Panc1 (cell line): Measurements from ENCODE around the gene PLXNB1. TPM values are rescaled to one million over a fixed set of nuclear protein-coding genes. Genes with fewer than 3 reads are reported as not detected.

Experiments
- ATAC-seq: fragments of 200-7000 bp; cut with Tn5 transposase; 2 replicates; pipeline ENCODE4 v1.9.1; 2020; ENCODE audit warnings: mild to moderate bottlenecking, moderate library complexity
- BruUV-seq: library from RNA; stranded (reverse); fragments of 400-500 nt; replicated peaks from 2 replicates; lab custom pipeline; 2021; lab: Mats Ljungman, UMichigan
- CTCF ChIA-PET: fragments of 300-600 bp; sonication (Branson Sonifier 250); formaldehyde crosslinking; loops from one replicate; lab custom pipeline; 2022; ENCODE audit warnings: antibody characterized with exemption; lab: Charles Lee
- POLR2A ChIA-PET: fragments of 300-600 bp; sonication (Branson Sonifier 250); formaldehyde crosslinking; loops from one replicate; lab custom pipeline; 2022; ENCODE audit warnings: antibody characterized with exemption; lab: Charles Lee
- DNase-seq: peaks from one replicate; pipeline ENCODE4 v3.0.0-alpha.2; 2010; ENCODE audit warnings: low read depth, low spot score
- H3K27ac ChIP-seq: 2 replicates; pipeline ENCODE4 v1.5.1; 2011; ENCODE audit warnings: mild to moderate bottlenecking, low read length, inconsistent platforms
- H3K27me3 ChIP-seq: fragments of 200-500 bp; sonication (Bioruptor generic); 2 replicates; pipeline ENCODE4 v1.6.0; 2014; ENCODE audit warnings: low read length, inconsistent platforms; ENCODE audit not compliant: control insufficient read depth, insufficient read depth
- H3K36me3 ChIP-seq: fragments of 200-500 bp; sonication (Bioruptor generic); 2 replicates; pipeline ENCODE4 v1.5.1; 2014; ENCODE audit warnings: inconsistent platforms, mild to moderate bottlenecking, low read length, moderate library complexity; ENCODE audit not compliant: control insufficient read depth, insufficient read depth
- H3K4me1 ChIP-seq: 2 replicates; pipeline ENCODE4 v1.5.1; 2011; ENCODE audit warnings: inconsistent platforms, mild to moderate bottlenecking, low read length, moderate library complexity; ENCODE audit not compliant: control insufficient read depth, insufficient read depth
- H3K4me3 ChIP-seq, 2 experiments: 2 replicates each; pipeline ENCODE4 v1.5.1; 2011 to 2012; ENCODE audit warnings: low read depth in 2 of 2, low read length in 2 of 2, mild to moderate bottlenecking in 2 of 2, inconsistent platforms in 1 of 2, moderate library complexity in 1 of 2
- H3K9me3 ChIP-seq: fragments of 200-500 bp; sonication (Bioruptor generic); 2 replicates; pipeline ENCODE4 v1.5.1; 2014; ENCODE audit warnings: low read depth, mild to moderate bottlenecking, inconsistent platforms, low read length, moderate library complexity; ENCODE audit not compliant: control insufficient read depth, insufficient read depth
- CTCF ChIP-seq: fragments of 450-650 bp; IDR thresholded peaks from 2 replicates; pipeline ENCODE4 v1.5.1; 2017; ENCODE audit warnings: mild to moderate bottlenecking
- POLR2AphosphoS5 ChIP-seq: IDR thresholded peaks from 2 replicates; pipeline ENCODE4 v1.6.1; 2012; ENCODE audit warnings: mild to moderate bottlenecking, low read depth, low read length, moderate library complexity
- SIN3A ChIP-seq: IDR thresholded peaks from 2 replicates; pipeline ENCODE4 v1.6.1; 2012; ENCODE audit warnings: low read depth, mild to moderate bottlenecking, low read length, moderate library complexity, borderline replicate concordance; ENCODE audit not compliant: insufficient read depth
- TCF7L2 ChIP-seq: IDR thresholded peaks from 2 replicates; pipeline ENCODE4 v1.6.1; 2011; ENCODE audit warnings: mild to moderate bottlenecking, low read depth, low read length, inconsistent platforms
- in situ Hi-C: cut with HindIII; loops from 2 replicates; pipeline ENCODE4 v1.10.0; 2016; ENCODE audit warnings: low sequenced_read_pairs, low pct_unique_long_range_greater_than_20kb
- intact Hi-C: fragments of 100-400 bp; cut with micrococcal nuclease; formaldehyde crosslinking; loops from one replicate; pipeline ENCODE4 v1.10.0; 2022; ENCODE audit not compliant: unreplicated experiment
- total RNA-seq: library from RNA; stranded (reverse); gene quantifications from one replicate; pipeline ENCODE4 v1.2.1, GENCODE V29; 2021; ENCODE audit not compliant: unreplicated experiment
- TF ChIP-seq, protein P1 (sequence below), 2 experiments: IDR thresholded peaks; 2 replicates each; pipeline ENCODE4 v1.6.1; 2011 to 2012; ENCODE audit warnings: low read depth in 2 of 2, control low read depth in 1 of 2, low read length in 1 of 2, mild to moderate bottlenecking in 1 of 2, moderate library complexity in 1 of 2; ENCODE audit not compliant: insufficient read depth in 1 of 2

Gene PLXNB1
- total RNA-seq, 1 experiment from 2014 or later: 22.8 TPM

DNA sequence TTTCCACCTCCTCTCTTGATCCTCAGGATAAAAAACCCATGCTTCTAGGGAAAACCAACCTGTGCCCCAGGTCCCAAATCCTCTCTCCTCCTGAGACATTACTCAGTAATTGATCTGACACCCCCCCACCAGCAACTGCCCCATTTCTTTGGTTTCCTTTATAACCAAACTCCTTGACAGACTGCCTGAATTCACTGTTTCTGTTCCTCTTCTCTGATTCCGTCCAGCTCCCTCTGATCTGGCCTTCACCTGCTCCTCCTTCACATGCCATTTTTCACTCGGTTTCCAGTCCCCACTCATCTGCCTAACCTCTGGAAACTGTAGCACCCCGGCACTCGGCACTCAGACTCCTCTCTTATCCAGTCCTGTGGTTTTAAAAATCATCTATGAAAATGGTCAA lies 7.9 kb upstream of the PLXNB1 start:
- no peak for DNase-seq
- intact Hi-C loops: loop anchor here (5.0 kb wide), 2 partner anchors 36 to 166 kb away; no protein-coding TSS in a partner anchor
- peaks cover 4% of the 10 kb centered on the region; the same call in 1 of the 2 replicates for H3K36me3 ChIP-seq
- BruUV-seq: no TSS peak
- ChIA-PET CTCF (no interaction called here), POLR2A (no interaction called here)
- H3K9me3 ChIP-seq: no peaks in the 10 kb centered on the region
- no peak overlapping the region for H3K4me3 ChIP-seq
- TF ChIP-seq POLR2AphosphoS5 (no peak), CTCF (no peak), TCF7L2 (no peak), SIN3A (no peak)
- TF ChIP-seq, protein P1, sequence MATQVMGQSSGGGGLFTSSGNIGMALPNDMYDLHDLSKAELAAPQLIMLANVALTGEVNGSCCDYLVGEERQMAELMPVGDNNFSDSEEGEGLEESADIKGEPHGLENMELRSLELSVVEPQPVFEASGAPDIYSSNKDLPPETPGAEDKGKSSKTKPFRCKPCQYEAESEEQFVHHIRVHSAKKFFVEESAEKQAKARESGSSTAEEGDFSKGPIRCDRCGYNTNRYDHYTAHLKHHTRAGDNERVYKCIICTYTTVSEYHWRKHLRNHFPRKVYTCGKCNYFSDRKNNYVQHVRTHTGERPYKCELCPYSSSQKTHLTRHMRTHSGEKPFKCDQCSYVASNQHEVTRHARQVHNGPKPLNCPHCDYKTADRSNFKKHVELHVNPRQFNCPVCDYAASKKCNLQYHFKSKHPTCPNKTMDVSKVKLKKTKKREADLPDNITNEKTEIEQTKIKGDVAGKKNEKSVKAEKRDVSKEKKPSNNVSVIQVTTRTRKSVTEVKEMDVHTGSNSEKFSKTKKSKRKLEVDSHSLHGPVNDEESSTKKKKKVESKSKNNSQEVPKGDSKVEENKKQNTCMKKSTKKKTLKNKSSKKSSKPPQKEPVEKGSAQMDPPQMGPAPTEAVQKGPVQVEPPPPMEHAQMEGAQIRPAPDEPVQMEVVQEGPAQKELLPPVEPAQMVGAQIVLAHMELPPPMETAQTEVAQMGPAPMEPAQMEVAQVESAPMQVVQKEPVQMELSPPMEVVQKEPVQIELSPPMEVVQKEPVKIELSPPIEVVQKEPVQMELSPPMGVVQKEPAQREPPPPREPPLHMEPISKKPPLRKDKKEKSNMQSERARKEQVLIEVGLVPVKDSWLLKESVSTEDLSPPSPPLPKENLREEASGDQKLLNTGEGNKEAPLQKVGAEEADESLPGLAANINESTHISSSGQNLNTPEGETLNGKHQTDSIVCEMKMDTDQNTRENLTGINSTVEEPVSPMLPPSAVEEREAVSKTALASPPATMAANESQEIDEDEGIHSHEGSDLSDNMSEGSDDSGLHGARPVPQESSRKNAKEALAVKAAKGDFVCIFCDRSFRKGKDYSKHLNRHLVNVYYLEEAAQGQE (IDR thresholded peaks at IDR 0.05; ENCODE audit: insufficient read depth in 1 of 2, low read depth in 2 of 2, low read length in 1 of 2): no peak
- in situ Hi-C loops: no loop called here
- peaks cover 5% of the 10 kb centered on the region; the same call in 1 of the 2 replicates for H3K4me1 ChIP-seq
- H3K27me3 ChIP-seq: no peaks in the 10 kb centered on the region
- no peak for ATAC-seq
- no peak overlapping the region for H3K27ac ChIP-seq

DNA sequence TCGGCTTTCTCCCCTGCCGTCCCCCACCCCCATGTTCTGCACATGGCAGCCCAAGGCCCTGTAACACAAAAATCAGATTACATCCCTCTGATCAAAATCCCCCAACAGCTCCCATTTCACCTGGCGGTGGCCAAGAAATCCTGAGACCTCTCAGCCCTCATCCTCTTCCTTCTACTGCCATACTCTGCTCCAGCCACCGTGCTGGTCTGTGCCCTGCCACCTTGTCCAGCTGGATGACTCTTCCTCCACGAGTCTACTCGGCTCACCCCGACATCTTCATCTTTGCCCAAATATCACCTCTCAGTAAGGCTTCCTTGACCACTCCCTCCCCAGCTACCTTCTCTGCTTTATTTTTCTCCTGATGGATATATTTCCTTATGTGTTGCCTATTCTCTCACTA lies 7.0 kb upstream of the PLXNB1 start:
- Histone ChIP-seq H3K4me1 (peaks cover 5% of the 10 kb centered on the region; the same call in 1 of the 2 replicates), H3K27ac (no peak overlapping the region), H3K4me3 (no peak overlapping the region), H3K36me3 (peaks cover 4% of the 10 kb centered on the region; the same call in 1 of the 2 replicates), H3K27me3 (no peaks in the 10 kb centered on the region), H3K9me3 (no peaks in the 10 kb centered on the region)
- in situ Hi-C loops: no loop called here
- ChIA-PET CTCF (interaction anchor here (0.8 to 2.5 kb wide), 8 partner anchors 9 to 242 kb away, joined by 3 to 98 read pairs (median 14); partner anchors contain the start of gene ATRIP), POLR2A (no interaction called here)
- BruUV-seq: no TSS peak
- DNase-seq: no peak
- no peak for ATAC-seq
- TF ChIP-seq TCF7L2: no peak
- TF ChIP-seq POLR2AphosphoS5: no peak
- TF ChIP-seq SIN3A: no peak
- TF ChIP-seq, protein P1 (IDR thresholded peaks at IDR 0.05; ENCODE audit: insufficient read depth in 1 of 2, low read depth in 2 of 2, low read length in 1 of 2): no peak
- no peak for TF ChIP-seq CTCF
- intact Hi-C loops: loop anchor here (5.0 kb wide), 2 partner anchors 35 to 165 kb away; no protein-coding TSS in a partner anchor
